Erythroblast (primary cell): Measurements from ENCODE around the gene DDX23.

Experiments used
- GATA1 ChIP-seq: IDR thresholded peaks from 2 replicates; pipeline ENCODE4 v1.6.1; 2011; ENCODE audit warnings: low read depth, mild to moderate bottlenecking, control low read depth, low read length, moderate library complexity
- POLR2A ChIP-seq: IDR thresholded peaks from 2 replicates; pipeline ENCODE4 v1.6.1; 2011; ENCODE audit warnings: mild to moderate bottlenecking, low read length

DNA sequence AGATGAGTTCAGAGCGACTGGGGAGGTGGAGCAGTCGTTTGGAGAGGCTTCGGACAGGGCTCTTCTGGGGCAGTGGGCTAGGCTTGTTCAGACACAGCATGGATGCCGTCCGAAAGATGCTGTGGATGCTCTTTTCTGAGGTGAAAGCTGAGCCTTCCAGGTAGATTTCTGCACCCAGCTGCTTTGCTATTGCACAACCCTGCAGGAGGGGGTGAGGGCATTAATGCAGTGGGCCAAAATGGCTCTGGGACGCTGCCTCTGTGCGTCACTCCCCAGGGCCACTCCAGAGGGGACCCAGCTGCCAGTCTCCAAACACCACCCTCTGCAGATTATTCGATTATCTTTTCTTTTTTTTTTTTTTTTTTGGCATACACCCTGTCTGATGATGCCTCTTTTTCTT, 6.1 kb upstream of the DDX23 start:
- TF ChIP-seq POLR2A (no peak), GATA1 (no peak)
